WTC11 (cell line): Measurements from ENCODE around the gene HSD11B1L. TPM values are rescaled to one million over a fixed set of nuclear protein-coding genes. Genes with fewer than 3 reads are reported as not detected.

Source experiments
- ATAC-seq: fragments of 200-7000 bp; cut with Tn5 transposase; 2 replicates; pipeline ENCODE4 v1.10.0; 2021; ENCODE audit warnings: mild to moderate bottlenecking, moderate library complexity
- CTCF ChIA-PET: fragments of 300-600 bp; sonication (Branson Sonifier 250); formaldehyde crosslinking; loops from one replicate; lab custom pipeline; 2021; ENCODE audit warnings: antibody characterized with exemption; lab: Charles Lee
- POLR2A ChIA-PET: fragments of 350-600 bp; sonication (Branson Sonifier 250); formaldehyde crosslinking; loops from one replicate; lab custom pipeline; 2021; ENCODE audit warnings: antibody characterized with exemption; lab: Charles Lee
- DNase-seq: peaks from one replicate; pipeline ENCODE4 v3.0.0; 2021; ENCODE audit warnings: low spot score
- H3K27ac Mint-ChIP-seq: 2 replicates; pipeline ENCODE4 v1.8.0; 2021; ENCODE audit warnings: mixed read lengths
- H3K27me3 Mint-ChIP-seq: 2 replicates; pipeline ENCODE4 v1.8.0; 2021; ENCODE audit warnings: low read depth, mild to moderate bottlenecking, moderate library complexity, mixed read lengths
- H3K36me3 Mint-ChIP-seq: 2 replicates; pipeline ENCODE4 v1.8.0; 2021; ENCODE audit warnings: mixed read lengths
- H3K4me1 Mint-ChIP-seq: 2 replicates; pipeline ENCODE4 v1.8.0; 2022; ENCODE audit warnings: mixed read lengths
- H3K4me3 Mint-ChIP-seq: 2 replicates; pipeline ENCODE4 v1.8.0; 2021; ENCODE audit warnings: mild to moderate bottlenecking, moderate library complexity, mixed read lengths
- H3K9me3 Mint-ChIP-seq: 2 replicates; pipeline ENCODE4 v1.8.0; 2021; ENCODE audit warnings: mixed read lengths
- FOXK1 ChIP-seq: sonication (generic); formaldehyde crosslinking; IDR thresholded peaks from 2 replicates; pipeline ENCODE4 v1.8.0; 2022; ENCODE audit warnings: mild to moderate bottlenecking, moderate library complexity, missing genetic modification reagents
- GRHL2 ChIP-seq: fragments of 250-450 bp; sonication (Bioruptor Pico); IDR thresholded peaks from 2 replicates; pipeline ENCODE4 v1.8.0; 2022; ENCODE audit warnings: mild to moderate bottlenecking, moderate library complexity; ENCODE audit not compliant: insufficient replicate concordance, severe bottlenecking
- HMGXB4 ChIP-seq: sonication (generic); formaldehyde crosslinking; IDR thresholded peaks from 2 replicates; pipeline ENCODE4 v1.8.1; 2023; ENCODE audit warnings: mild to moderate bottlenecking, moderate library complexity, missing genetic modification reagents
- JAZF1 ChIP-seq: fragments of 250-450 bp; sonication (Bioruptor Pico); IDR thresholded peaks from 2 replicates; pipeline ENCODE4 v1.9.0; 2021; ENCODE audit warnings: moderate library complexity, mild to moderate bottlenecking, inconsistent platforms
- MXD4 ChIP-seq: fragments of 250-450 bp; sonication (Bioruptor Pico); IDR thresholded peaks from 2 replicates; pipeline ENCODE4 v1.8.0; 2021; ENCODE audit warnings: mild to moderate bottlenecking, moderate library complexity, borderline replicate concordance
- NFE2L1 ChIP-seq: sonication (generic); formaldehyde crosslinking; IDR thresholded peaks from 2 replicates; pipeline ENCODE4 v1.8.1; 2023; ENCODE audit warnings: missing genetic modification reagents
- OVOL2 ChIP-seq: fragments of 250-450 bp; sonication (Bioruptor Pico); IDR thresholded peaks from 2 replicates; pipeline ENCODE4 v1.9.0; 2021; ENCODE audit warnings: mild to moderate bottlenecking, borderline replicate concordance
- PREB ChIP-seq: sonication (generic); formaldehyde crosslinking; IDR thresholded peaks from 2 replicates; pipeline ENCODE4 v1.8.1; 2022; ENCODE audit warnings: mild to moderate bottlenecking, missing genetic modification reagents, moderate library complexity, borderline replicate concordance
- RELA ChIP-seq: sonication (generic); formaldehyde crosslinking; IDR thresholded peaks from 2 replicates; pipeline ENCODE4 v1.8.1; 2022; ENCODE audit warnings: missing genetic modification reagents, mild to moderate bottlenecking, borderline replicate concordance
- SOX15 ChIP-seq: fragments of 250-450 bp; sonication (Bioruptor Pico); IDR thresholded peaks from 2 replicates; pipeline ENCODE4 v1.9.0; 2021; ENCODE audit warnings: mild to moderate bottlenecking
- SP1 ChIP-seq: sonication (generic); formaldehyde crosslinking; conservative IDR thresholded peaks from 2 replicates; pipeline ENCODE4 v1.8.1; 2022; ENCODE audit warnings: missing genetic modification reagents
- STAT6 ChIP-seq: sonication (generic); formaldehyde crosslinking; conservative IDR thresholded peaks from 2 replicates; pipeline ENCODE4 v1.8.1; 2023; ENCODE audit warnings: mild to moderate bottlenecking, low read depth, missing genetic modification reagents, moderate library complexity
- TCF7 ChIP-seq: sonication (generic); formaldehyde crosslinking; IDR thresholded peaks from 2 replicates; pipeline ENCODE4 v1.8.0; 2022; ENCODE audit warnings: mild to moderate bottlenecking, low read depth, missing genetic modification reagents, moderate library complexity
- ZBTB21 ChIP-seq: sonication (generic); formaldehyde crosslinking; IDR thresholded peaks from 2 replicates; pipeline ENCODE4 v1.8.1; 2023; ENCODE audit warnings: mild to moderate bottlenecking, missing genetic modification reagents, borderline replicate concordance
- ZBTB43 ChIP-seq: sonication (generic); formaldehyde crosslinking; IDR thresholded peaks from 2 replicates; pipeline ENCODE4 v1.8.1; 2023; ENCODE audit warnings: mild to moderate bottlenecking, missing genetic modification reagents
- ZMAT4 ChIP-seq: fragments of 250-450 bp; sonication (Bioruptor Pico); IDR thresholded peaks from 2 replicates; pipeline ENCODE4 v1.9.0; 2021; ENCODE audit warnings: mild to moderate bottlenecking
- ZNF423 ChIP-seq: fragments of 250-450 bp; sonication (Bioruptor Pico); IDR thresholded peaks from 2 replicates; pipeline ENCODE4 v2.1.2; 2022; ENCODE audit warnings: mild to moderate bottlenecking, moderate library complexity
- ZNF425 ChIP-seq: fragments of 250-450 bp; sonication (Bioruptor Pico); conservative IDR thresholded peaks from 2 replicates; pipeline ENCODE4 v1.9.0; 2021; ENCODE audit warnings: mild to moderate bottlenecking
- ZNF532 ChIP-seq: fragments of 250-450 bp; sonication (Bioruptor Pico); IDR thresholded peaks from 2 replicates; pipeline ENCODE4 v1.9.0; 2021; ENCODE audit warnings: mild to moderate bottlenecking, borderline replicate concordance
- ZSCAN18 ChIP-seq: fragments of 250-450 bp; sonication (Bioruptor Pico); IDR thresholded peaks from 2 replicates; pipeline ENCODE4 v2.1.2; 2022; ENCODE audit warnings: mild to moderate bottlenecking, moderate library complexity
- total RNA-seq: library from RNA; stranded (reverse); gene quantifications from 3 replicates; pipeline ENCODE4 v1.2.3, GENCODE V29; 2021

HSD11B1L gene
- total RNA-seq, 1 experiment from 2014 or later, result 11.8 TPM

GRCh38 chr19:5637971-5638370, 42.9 kb upstream of the HSD11B1L start:
- H3K4me1 Mint-ChIP-seq, result peaks cover 5% of the 10 kb centered on the region
- ChIA-PET CTCF (no interaction called here), POLR2A (no interaction called here)
- no peaks in the 10 kb centered on the region; the same call in 1 of the 2 replicates for H3K27me3 Mint-ChIP-seq
- H3K4me3 Mint-ChIP-seq, result no peak overlapping the region
- TF ChIP-seq ZNF425 (CRISPR knock-in tag) (no peak), MXD4 (CRISPR knock-in tag) (no peak), STAT6 (CRISPR knock-in tag) (no peak), GRHL2 (CRISPR knock-in tag) (no peak), FOXK1 (CRISPR knock-in tag) (no peak), HMGXB4 (CRISPR knock-in tag) (no peak)
- ATAC-seq (no peak), DNase-seq (no peak)
- H3K36me3 Mint-ChIP-seq, result peaks cover 17% of the 10 kb centered on the region
- H3K9me3 Mint-ChIP-seq, result no peaks in the 10 kb centered on the region
- H3K27ac Mint-ChIP-seq, result peak overlapping the region; percentile 36; the same call in 1 of the 2 replicates

- POLR2A ChIA-PET, result no interaction called here
- no peak for TF ChIP-seq RELA (CRISPR knock-in tag)
- no peak for TF ChIP-seq PREB (CRISPR knock-in tag)
- no peak for TF ChIP-seq OVOL2
- no peak for TF ChIP-seq NFE2L1
- TF ChIP-seq ZBTB43 (CRISPR knock-in tag), result no peak
- TF ChIP-seq ZMAT4 (CRISPR knock-in tag), result no peak
- TF ChIP-seq SP1, result no peak
- no peak for TF ChIP-seq ZBTB21
- no peak for TF ChIP-seq ZNF423
- TF ChIP-seq TCF7 (CRISPR knock-in tag), result no peak
- no peak for TF ChIP-seq JAZF1 (CRISPR knock-in tag)
- no peak for TF ChIP-seq ZNF532
- no peak for TF ChIP-seq SOX15
- TF ChIP-seq ZSCAN18, result no peak
Observed at GRCh38 chr19:5641171-5641570, 39.7 kb upstream of the HSD11B1L start.

More at GRCh38 chr19:5641171-5641570, 39.7 kb upstream of the HSD11B1L start:
- CTCF ChIA-PET, result no interaction called here
- peaks cover 5% of the 10 kb centered on the region for H3K4me1 Mint-ChIP-seq
- H3K27me3 Mint-ChIP-seq, result no peaks in the 10 kb centered on the region; the same call in 1 of the 2 replicates
- H3K27ac Mint-ChIP-seq, result peak overlapping the region; percentile 19; the same call in 1 of the 2 replicates
- no peak overlapping the region for H3K4me3 Mint-ChIP-seq
- H3K36me3 Mint-ChIP-seq, result peaks cover 49% of the 10 kb centered on the region
- no peak for DNase-seq
- no peak for ATAC-seq
- no peaks in the 10 kb centered on the region for H3K9me3 Mint-ChIP-seq
